Measurements from ENCODE around the gene APC2. TPM values are rescaled to one million over a fixed set of nuclear protein-coding genes. Genes with fewer than 3 reads are reported as not detected.
"Not testable (repeated sequence)": the region's sequence is repeated elsewhere in the genome, so short reads cannot be mapped to it uniquely, and the experiment has no call there.

APC2 gene
- total and polyA plus RNA-seq, 8 donors, result 0.10 to 3.5 (median 0.58) TPM; not detected in 1

- Histone ChIP-seq H3K27ac (no peak overlapping the region), H3K9me3 (no peaks in the 10 kb centered on the region), H3K4me3 (no peak overlapping the region), H3K27me3 (peaks cover 33 to 81% (median 54%) of the 10 kb centered on the region in 3 donors), H3K36me3 (peaks cover 0 to 34% (median 27%) of the 10 kb centered on the region in 4 donors), H3K4me1 (peaks cover 47 to 75% (median 69%) of the 10 kb centered on the region in 4 donors)
- intact Hi-C loops (cut with DNase I; ENCODE audit: low total_unique reads), result no loop called here
- DNase-seq, result no peak
- WGBS, 5 donors, result 55 to 67% (median 63%) methylated on average over 14 to 20 of the region's 20 CpGs
- TF ChIP-seq CTCF (IDR thresholded peaks at IDR 0.05) (no peak), EP300 (IDR thresholded peaks at IDR 0.05) (no peak), POLR2A (IDR thresholded peaks at IDR 0.05) (no peak), POLR2AphosphoS5 (IDR thresholded peaks at IDR 0.05) (no peak)
These were observed 23.3 kb downstream of the APC2 start for GRCh38 chr19:1473085-1473851.

GRCh38 chr19:1474011-1474764, 24.3 kb downstream of the APC2 start:
- Histone ChIP-seq H3K4me1 (peaks cover 44 to 71% (median 66%) of the 10 kb centered on the region in 4 donors), H3K27ac (no peak overlapping the region), H3K36me3 (peaks cover 0 to 34% (median 27%) of the 10 kb centered on the region in 4 donors), H3K9me3 (no peaks in the 10 kb centered on the region), H3K27me3 (peaks cover 25 to 72% (median 45%) of the 10 kb centered on the region in 3 donors), H3K4me3 (no peak overlapping the region)
- no peak for TF ChIP-seq POLR2A (IDR thresholded peaks at IDR 0.05)
- TF ChIP-seq EP300 (IDR thresholded peaks at IDR 0.05), result no peak
- no peak for TF ChIP-seq CTCF (IDR thresholded peaks at IDR 0.05)
- TF ChIP-seq POLR2AphosphoS5 (IDR thresholded peaks at IDR 0.05), result no peak
- intact Hi-C loops (cut with DNase I; ENCODE audit: low total_unique reads), result no loop called here
- 68 to 77% (median 76%) methylated on average over 14 to 31 of the region's 31 CpGs for WGBS, 5 donors
- no peak for DNase-seq

- WGBS, 5 donors, result 86 to 92% (median 89%) methylated on average over 12 to 26 of the region's 26 CpGs
- no peak for DNase-seq
- Histone ChIP-seq H3K27me3 (peaks cover 21 to 65% (median 40%) of the 10 kb centered on the region in 3 donors), H3K4me1 (peaks cover 44 to 73% (median 68%) of the 10 kb centered on the region in 4 donors), H3K36me3 (peaks cover 0 to 34% (median 27%) of the 10 kb centered on the region in 4 donors), H3K4me3 (no peak overlapping the region), H3K27ac (no peak overlapping the region), H3K9me3 (no peaks in the 10 kb centered on the region)
- intact Hi-C loops (cut with DNase I; ENCODE audit: low total_unique reads), result no loop called here
- TF ChIP-seq CTCF (IDR thresholded peaks at IDR 0.05) (no peak), POLR2A (IDR thresholded peaks at IDR 0.05) (no peak), POLR2AphosphoS5 (IDR thresholded peaks at IDR 0.05) (no peak), EP300 (IDR thresholded peaks at IDR 0.05) (no peak)
These were observed 24.9 kb downstream of the APC2 start for GRCh38 chr19:1474765-1475351.

GRCh38 chr19:1475751-1476437, 26.0 kb downstream of the APC2 start:
- peaks cover 14 to 55% (median 30%) of the 10 kb centered on the region in 3 donors for H3K27me3 ChIP-seq
- peaks cover 34 to 63% (median 58%) of the 10 kb centered on the region in 4 donors for H3K4me1 ChIP-seq
- peaks cover 0 to 34% (median 27%) of the 10 kb centered on the region in 4 donors for H3K36me3 ChIP-seq
- intact Hi-C loops (cut with DNase I; ENCODE audit: low total_unique reads), result no loop called here
- no peak for TF ChIP-seq CTCF (IDR thresholded peaks at IDR 0.05)
- no peak for TF ChIP-seq EP300 (IDR thresholded peaks at IDR 0.05)
- no peak for TF ChIP-seq POLR2A (IDR thresholded peaks at IDR 0.05)
- TF ChIP-seq POLR2AphosphoS5 (IDR thresholded peaks at IDR 0.05), result no peak
- no peaks in the 10 kb centered on the region for H3K9me3 ChIP-seq
- no peak for DNase-seq
- no peak overlapping the region for H3K4me3 ChIP-seq
- no peak overlapping the region for H3K27ac ChIP-seq
- 82 to 97% (median 92%) methylated on average over 15 to 31 of the region's 31 CpGs for WGBS, 5 donors

GRCh38 chr19:1477056-1477455, 27.1 kb downstream of the APC2 start:
- Histone ChIP-seq H3K4me1 (peaks cover 25 to 52% (median 46%) of the 10 kb centered on the region in 4 donors), H3K36me3 (peaks cover 0 to 34% (median 27%) of the 10 kb centered on the region in 4 donors), H3K27me3 (peaks cover 9 to 43% (median 18%) of the 10 kb centered on the region in 3 donors)
- H3K27ac ChIP-seq; H3K4me3 ChIP-seq; H3K9me3 ChIP-seq; intact Hi-C loops (cut with DNase I; ENCODE audit: low total_unique reads); DNase-seq: not testable (repeated sequence)
- WGBS, 5 donors, result 86 to 96% (median 94%) methylated on average over 9 of the region's 9 CpGs
